Fibroblast of mammary gland (primary cell): ENCODE results near the gene CYP4F22.
"Not testable (repeated sequence)": the region's sequence is repeated elsewhere in the genome, so short reads cannot be mapped to it uniquely, and the experiment has no call there.

Experiments used
- DNase-seq: peaks from one replicate; pipeline ENCODE4 v3.0.0-alpha.2; 2010; ENCODE audit warnings: low read depth
- H3K4me3 ChIP-seq: 2 replicates; pipeline ENCODE4 v1.5.1; 2011; ENCODE audit warnings: low read depth, mild to moderate bottlenecking, low read length, moderate library complexity; ENCODE audit not compliant: control insufficient read depth
- CTCF ChIP-seq: conservative IDR thresholded peaks from 2 replicates; pipeline ENCODE4 v1.5.1; 2011; ENCODE audit warnings: low read depth, low read length, inconsistent platforms; ENCODE audit not compliant: control insufficient read depth, insufficient read depth

CYP4F22 gene

DNA sequence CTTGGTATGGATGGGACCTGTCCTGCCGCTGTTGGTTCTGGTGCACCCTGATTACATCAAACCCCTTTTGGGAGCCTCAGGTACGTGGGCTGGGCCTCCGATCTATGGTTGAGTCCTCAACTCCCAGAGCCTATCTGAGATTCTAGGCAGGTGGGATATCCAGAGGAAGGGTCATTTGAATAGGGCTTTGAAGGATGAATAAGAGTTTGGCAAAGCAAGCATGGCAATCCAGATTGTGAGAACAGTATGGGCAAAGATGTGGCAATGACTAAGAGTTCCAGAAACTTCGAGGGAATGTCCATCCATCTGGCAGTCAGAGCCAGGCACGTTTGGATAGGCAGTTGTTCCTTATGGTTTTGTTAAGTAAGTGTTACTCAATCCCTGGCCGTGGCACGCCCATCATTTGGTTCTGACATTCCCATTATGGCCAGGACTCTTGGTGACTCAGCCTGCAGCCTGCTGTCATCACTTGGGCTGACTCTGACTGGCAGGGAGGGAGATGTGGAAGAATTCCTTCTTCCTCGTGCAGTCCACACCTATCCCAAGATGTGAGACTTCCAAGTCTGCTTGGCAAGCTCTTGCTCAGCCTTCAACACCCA is 21.5 kb downstream of the CYP4F22 start:
- TF ChIP-seq CTCF: no peak
- no peak overlapping the region for H3K4me3 ChIP-seq
- DNase-seq: peak; percentile 52

GRCh38 chr19:15532779-15533521 is 24.6 kb downstream of the CYP4F22 start:
- no peak for TF ChIP-seq CTCF
- peak; percentile 11 for DNase-seq
- no peak overlapping the region for H3K4me3 ChIP-seq

DNA sequence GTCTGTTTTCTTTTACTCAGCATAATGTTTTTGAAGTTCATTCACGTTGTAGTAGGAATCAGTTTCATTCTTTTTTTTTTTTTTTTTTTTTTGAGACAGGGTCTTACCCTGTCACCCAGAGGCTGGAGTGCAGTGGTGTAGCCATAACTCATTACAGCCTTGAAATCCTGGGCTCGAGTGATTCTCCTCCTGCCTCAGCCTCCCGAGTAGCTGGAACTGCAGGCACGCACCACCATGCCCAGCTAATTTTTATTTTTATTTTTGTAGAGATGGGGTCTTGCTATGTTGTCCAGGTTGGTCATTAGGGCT is 25.2 kb downstream of the CYP4F22 start:
- H3K4me3 ChIP-seq, DNase-seq: not testable (repeated sequence)

- no peak overlapping the region for H3K4me3 ChIP-seq
- no peak for DNase-seq
- no peak for TF ChIP-seq CTCF
Measured at GRCh38 chr19:15534957-15535864, 26.9 kb downstream of the CYP4F22 start.

GRCh38 chr19:15536350-15536749 is 28.0 kb downstream of the CYP4F22 start:
- no peak for DNase-seq
- no peak for TF ChIP-seq CTCF

GRCh38 chr19:15538774-15539173 is 30.4 kb downstream of the CYP4F22 start:
- DNase-seq: no peak
- no peak overlapping the region for H3K4me3 ChIP-seq
- no peak for TF ChIP-seq CTCF

More at GRCh38 chr19:15536350-15536749, 28.0 kb downstream of the CYP4F22 start:
- H3K4me3 ChIP-seq: no peak overlapping the region

GRCh38 chr19:15539638-15540037 is 31.3 kb downstream of the CYP4F22 start:
- DNase-seq: no peak
- no peak for TF ChIP-seq CTCF
- no peak overlapping the region for H3K4me3 ChIP-seq
